ENCODE results near the gene UMAD1. TPM values are rescaled to one million over a fixed set of nuclear protein-coding genes. Genes with fewer than 3 reads are reported as not detected.

Gene UMAD1
- total RNA-seq, 1 donor from 2014 or later = 9.3 TPM

- H3K9me3 ChIP-seq (ENCODE audit: insufficient read depth, low read depth, low read length) = no peaks in the 10 kb centered on the region
- H3K4me1 ChIP-seq (ENCODE audit: insufficient read depth, low read length) = no peaks in the 10 kb centered on the region
- H3K27me3 ChIP-seq (ENCODE audit: insufficient read depth, low read length) = no peaks in the 10 kb centered on the region
- no peak overlapping the region for H3K4me2 ChIP-seq (ENCODE audit: low read length)
- H3K9ac ChIP-seq (ENCODE audit: low read length) = no peak overlapping the region
- Mint-ChIP-seq H3K4me1 (ENCODE audit: low read depth, unreplicated experiment) (no peaks in the 10 kb centered on the region), H3K9me3 (ENCODE audit: unreplicated experiment) (no peaks in the 10 kb centered on the region), H3K27ac (ENCODE audit: unreplicated experiment) (no peak overlapping the region), H3K27me3 (ENCODE audit: low read depth, unreplicated experiment) (no peaks in the 10 kb centered on the region), H3K36me3 (ENCODE audit: low read depth, unreplicated experiment) (no peaks in the 10 kb centered on the region), H3K4me3 (ENCODE audit: unreplicated experiment) (no peak overlapping the region)
- no peaks in the 10 kb centered on the region for H4K20me1 ChIP-seq (ENCODE audit: insufficient read depth, low read length)
- FAIRE-seq (no peak), DNase-seq (ENCODE audit: low read depth) (no peak)
- H3K79me2 ChIP-seq (ENCODE audit: insufficient read depth, low read length) = no peaks in the 10 kb centered on the region
- no peaks in the 10 kb centered on the region for H3K36me3 ChIP-seq (ENCODE audit: insufficient read depth, low read length)
- TF ChIP-seq CTCF (IDR thresholded peaks at IDR 0.05; ENCODE audit: insufficient read depth, low read depth, low read length) (no peak), EZH2 (IDR thresholded peaks at IDR 0.05; ENCODE audit: insufficient read depth, low read length) (no peak)
- no peak overlapping the region for H3K27ac ChIP-seq (ENCODE audit: low read depth, low read length)
- H2AFZ ChIP-seq (ENCODE audit: low read depth, low read length) = no peak overlapping the region
- no peak overlapping the region for H3K4me3 ChIP-seq (ENCODE audit: insufficient read depth, low read depth, low read length)
Measured at GRCh38 chr7:7882888-7883287, 242.3 kb downstream of the UMAD1 start.

- H3K27ac ChIP-seq (ENCODE audit: low read depth, low read length) = no peak overlapping the region
- no peaks in the 10 kb centered on the region for H3K4me1 Mint-ChIP-seq (ENCODE audit: low read depth, unreplicated experiment)
Measured at GRCh38 chr7:7883394-7883793, 242.8 kb downstream of the UMAD1 start.

More at GRCh38 chr7:7883394-7883793, 242.8 kb downstream of the UMAD1 start:
- Mint-ChIP-seq H3K27ac (ENCODE audit: unreplicated experiment) (no peak overlapping the region), H3K9me3 (ENCODE audit: unreplicated experiment) (no peaks in the 10 kb centered on the region), H3K27me3 (ENCODE audit: low read depth, unreplicated experiment) (no peaks in the 10 kb centered on the region), H3K36me3 (ENCODE audit: low read depth, unreplicated experiment) (no peaks in the 10 kb centered on the region), H3K4me3 (ENCODE audit: unreplicated experiment) (no peak overlapping the region)
- no peaks in the 10 kb centered on the region for H3K27me3 ChIP-seq (ENCODE audit: insufficient read depth, low read length)
- no peak for FAIRE-seq
- no peak overlapping the region for H3K4me3 ChIP-seq (ENCODE audit: insufficient read depth, low read depth, low read length)
- H2AFZ ChIP-seq (ENCODE audit: low read depth, low read length) = no peak overlapping the region
- no peak for DNase-seq (ENCODE audit: low read depth)
- TF ChIP-seq EZH2 (IDR thresholded peaks at IDR 0.05; ENCODE audit: insufficient read depth, low read length) (no peak), CTCF (IDR thresholded peaks at IDR 0.05; ENCODE audit: insufficient read depth, low read depth, low read length) (no peak)
- H3K9ac ChIP-seq (ENCODE audit: low read length) = no peak overlapping the region
- no peaks in the 10 kb centered on the region for H3K79me2 ChIP-seq (ENCODE audit: insufficient read depth, low read length)
- no peaks in the 10 kb centered on the region for H4K20me1 ChIP-seq (ENCODE audit: insufficient read depth, low read length)
- no peaks in the 10 kb centered on the region for H3K36me3 ChIP-seq (ENCODE audit: insufficient read depth, low read length)
- H3K9me3 ChIP-seq (ENCODE audit: insufficient read depth, low read depth, low read length) = no peaks in the 10 kb centered on the region
- H3K4me2 ChIP-seq (ENCODE audit: low read length) = no peak overlapping the region
- H3K4me1 ChIP-seq (ENCODE audit: insufficient read depth, low read length) = no peaks in the 10 kb centered on the region
